AML-193 (cell line): ENCODE measurements around the gene ATP5F1D.
A peak's percentile ranks its signal among the peaks of the same experiment; 100 is the strongest.
"Not testable (repeated sequence)": the region's sequence is repeated elsewhere in the genome, so short reads cannot be mapped to it uniquely, and the experiment has no call there.

ENCODE experiments used
- DNase-seq, 2 experiments: peaks; one replicate each; lab custom pipeline; 2025; lab: John Stamatoyannopoulos, UW

The ATP5F1D gene

GRCh38 chr19:1233115-1233667 lies 8.4 kb upstream of the ATP5F1D start:
- DNase-seq = no peak

DNA sequence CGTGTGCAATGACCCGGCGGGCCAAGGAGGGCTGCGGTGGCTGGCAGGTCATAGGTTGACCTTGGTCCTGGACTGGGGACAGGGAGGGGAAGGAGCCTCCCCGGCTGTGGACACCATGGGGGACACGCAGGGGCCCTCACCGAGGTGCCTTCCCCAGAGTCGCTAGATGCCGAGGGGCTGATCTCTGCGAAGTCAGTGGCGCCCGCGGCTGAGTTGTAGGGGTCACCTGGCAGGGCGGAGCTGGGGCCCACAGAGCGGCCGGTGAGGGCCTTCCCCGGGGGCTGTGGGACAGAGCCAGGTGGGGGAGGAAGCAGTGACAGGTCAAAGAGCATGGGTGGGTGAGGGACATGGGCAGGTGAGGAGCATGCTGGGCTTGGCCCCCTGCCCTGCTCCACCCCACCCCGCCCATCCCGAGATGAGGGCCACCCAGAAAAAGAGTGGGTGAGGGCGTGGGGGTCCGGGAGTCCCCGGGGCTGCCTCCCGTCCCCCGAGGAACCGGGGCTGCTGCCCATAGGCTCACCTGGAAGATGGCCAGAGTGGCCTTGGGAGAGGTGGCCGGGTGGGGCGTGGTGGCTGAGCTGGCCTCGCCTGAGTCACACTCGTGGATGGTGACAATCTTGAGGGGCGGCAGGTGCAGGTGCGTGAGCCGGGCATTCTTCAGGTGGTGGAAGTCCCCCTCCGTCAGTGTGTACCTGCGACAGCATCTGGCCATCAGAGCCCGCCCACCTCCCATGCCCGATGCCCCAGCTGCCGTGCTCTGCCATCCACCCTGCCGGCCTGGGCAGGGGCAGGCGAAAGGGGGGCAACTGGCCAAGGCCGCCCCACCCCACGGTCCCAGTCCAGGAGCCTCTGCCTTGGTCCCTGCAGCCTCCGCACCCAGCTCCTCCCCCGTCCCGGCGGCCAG lies 7.2 kb upstream of the ATP5F1D start:
- DNase-seq = no peak

DNA sequence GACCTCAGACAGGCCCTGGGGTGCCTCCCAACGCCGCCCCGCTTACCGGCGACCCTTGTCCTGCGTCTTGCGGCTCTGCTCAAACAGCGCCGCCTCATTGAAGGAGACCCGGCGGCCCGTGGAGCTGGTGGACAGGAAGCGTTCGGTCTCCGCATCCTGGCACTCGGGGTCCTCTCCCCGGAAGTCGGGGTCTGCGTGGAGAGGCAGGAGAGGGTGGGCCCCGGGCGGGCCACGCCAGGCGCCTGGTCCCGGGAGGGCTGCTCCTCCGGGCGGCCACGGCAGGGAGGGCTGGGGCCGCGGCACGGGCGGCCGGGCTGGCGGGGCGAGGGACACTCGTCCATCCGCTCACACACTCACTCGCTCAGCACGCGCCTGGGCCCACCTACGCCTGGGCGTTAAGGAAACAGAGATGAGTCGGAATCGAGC lies 6.6 kb upstream of the ATP5F1D start:
- DNase-seq = no peak

DNA sequence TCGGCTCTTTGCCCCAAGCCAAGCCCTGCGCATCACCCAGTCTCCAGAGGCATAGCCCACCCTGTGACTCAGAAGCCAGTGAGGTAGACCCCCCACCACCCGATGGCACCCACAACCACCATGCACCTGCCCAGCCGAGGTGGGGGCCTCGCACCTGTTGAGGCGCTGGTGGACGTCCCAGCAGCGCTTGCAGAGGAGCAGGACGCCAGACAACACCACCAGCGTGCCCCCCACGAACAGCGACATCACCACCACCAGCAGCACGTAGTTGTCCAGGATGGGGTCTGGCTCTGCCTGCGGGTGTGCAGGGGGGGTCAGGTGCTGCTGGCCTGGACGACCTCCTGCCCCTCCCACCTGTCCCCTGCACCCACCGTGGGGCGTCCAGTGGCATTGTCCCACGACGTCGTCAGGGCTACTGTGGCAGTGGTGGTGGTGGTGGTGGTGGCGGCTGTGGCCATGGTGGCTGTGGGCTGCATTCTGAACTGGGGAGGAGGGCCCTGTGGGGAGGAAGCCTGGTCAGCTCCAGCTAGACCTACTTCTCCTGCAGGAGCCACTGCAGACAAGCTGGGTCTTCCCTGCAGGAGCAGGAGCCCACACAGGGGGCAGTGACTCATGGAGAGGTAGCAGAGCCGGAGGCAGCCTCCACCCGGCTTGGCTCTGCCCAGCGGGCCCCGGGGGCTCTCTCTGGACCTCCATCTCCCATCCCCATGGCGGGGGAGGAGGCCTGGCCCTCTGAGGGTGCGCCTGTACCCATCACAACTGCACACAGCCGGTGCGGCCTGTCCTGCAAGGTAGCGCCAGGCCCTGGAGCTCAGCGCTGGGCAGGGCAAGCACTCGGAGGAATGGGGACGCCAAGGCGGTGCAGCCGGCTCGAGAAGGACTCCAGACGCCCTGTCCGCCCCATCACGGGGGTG lies 5.7 kb upstream of the ATP5F1D start:
- no peak for DNase-seq

- no peak for DNase-seq
Observed at GRCh38 chr19:1236576-1236975, 5.0 kb upstream of the ATP5F1D start.

GRCh38 chr19:1237027-1237659 lies 4.4 kb upstream of the ATP5F1D start:
- no peak for DNase-seq

DNA sequence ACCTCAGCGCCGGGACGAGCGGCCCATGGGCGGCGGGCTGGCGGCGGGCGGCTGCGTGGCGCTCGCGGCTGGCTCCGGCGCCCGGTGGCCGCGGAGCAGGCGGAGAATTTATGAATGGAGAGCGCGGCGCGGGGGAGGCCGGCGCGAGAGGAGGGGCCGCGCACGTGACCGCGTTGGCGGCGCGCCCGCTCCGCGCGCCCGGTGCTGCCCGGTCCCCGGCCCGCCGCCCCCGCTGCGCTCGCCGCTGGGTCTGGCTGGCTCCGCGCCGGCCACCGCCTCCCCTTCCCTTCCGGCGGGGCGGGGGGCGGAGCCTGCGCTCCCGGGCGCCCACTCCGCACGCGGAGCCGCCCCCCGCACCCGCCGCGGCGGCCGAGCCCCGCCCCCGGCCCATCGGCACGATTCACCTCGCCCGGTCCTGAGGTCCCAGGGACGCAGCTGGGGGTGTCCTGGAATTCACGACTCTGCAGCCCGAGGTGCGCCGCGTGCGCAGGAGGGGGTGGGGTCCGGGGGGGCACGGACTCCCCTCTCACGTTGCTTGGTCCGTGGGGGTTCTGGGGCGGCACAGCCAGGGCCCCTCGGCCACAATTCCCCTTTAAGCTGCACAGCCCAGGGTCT lies 3.7 kb upstream of the ATP5F1D start, which contains the start of gene CBARP:
TSS of gene CBARP (minus strand) at position 252 of the 615 bp plus-strand sequence. CDS start 1,905 bp downstream, outside the sequence.
- no peak for DNase-seq

GRCh38 chr19:1238369-1239303 lies 2.9 kb upstream of the ATP5F1D start:
- no peak for DNase-seq

DNA sequence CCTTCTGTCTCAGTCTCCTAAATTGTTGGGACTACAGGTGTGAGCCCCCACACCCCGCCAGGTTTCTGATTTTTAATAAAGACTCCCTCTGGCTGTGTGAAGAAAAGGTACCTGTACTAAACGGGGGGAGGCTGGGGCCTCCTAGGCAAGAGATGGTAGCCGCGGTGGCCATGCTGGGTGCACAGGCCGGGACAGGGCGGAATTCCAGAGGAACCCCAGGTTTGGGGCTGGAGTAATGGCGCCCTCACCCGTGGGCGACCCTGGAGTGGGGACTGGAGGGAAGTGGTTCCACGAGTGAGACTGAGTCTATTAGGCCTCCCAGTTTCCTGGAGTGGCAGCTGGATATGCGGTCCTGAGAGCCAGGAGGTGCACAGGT lies 2.1 kb upstream of the ATP5F1D start:
- no peak for DNase-seq

GRCh38 chr19:1239796-1240737 lies 1.5 kb upstream of the ATP5F1D start:
- peak; percentile 60 for DNase-seq

GRCh38 chr19:1240925-1241324 lies 626 bp upstream of the ATP5F1D start:
- DNase-seq = no peak

DNA sequence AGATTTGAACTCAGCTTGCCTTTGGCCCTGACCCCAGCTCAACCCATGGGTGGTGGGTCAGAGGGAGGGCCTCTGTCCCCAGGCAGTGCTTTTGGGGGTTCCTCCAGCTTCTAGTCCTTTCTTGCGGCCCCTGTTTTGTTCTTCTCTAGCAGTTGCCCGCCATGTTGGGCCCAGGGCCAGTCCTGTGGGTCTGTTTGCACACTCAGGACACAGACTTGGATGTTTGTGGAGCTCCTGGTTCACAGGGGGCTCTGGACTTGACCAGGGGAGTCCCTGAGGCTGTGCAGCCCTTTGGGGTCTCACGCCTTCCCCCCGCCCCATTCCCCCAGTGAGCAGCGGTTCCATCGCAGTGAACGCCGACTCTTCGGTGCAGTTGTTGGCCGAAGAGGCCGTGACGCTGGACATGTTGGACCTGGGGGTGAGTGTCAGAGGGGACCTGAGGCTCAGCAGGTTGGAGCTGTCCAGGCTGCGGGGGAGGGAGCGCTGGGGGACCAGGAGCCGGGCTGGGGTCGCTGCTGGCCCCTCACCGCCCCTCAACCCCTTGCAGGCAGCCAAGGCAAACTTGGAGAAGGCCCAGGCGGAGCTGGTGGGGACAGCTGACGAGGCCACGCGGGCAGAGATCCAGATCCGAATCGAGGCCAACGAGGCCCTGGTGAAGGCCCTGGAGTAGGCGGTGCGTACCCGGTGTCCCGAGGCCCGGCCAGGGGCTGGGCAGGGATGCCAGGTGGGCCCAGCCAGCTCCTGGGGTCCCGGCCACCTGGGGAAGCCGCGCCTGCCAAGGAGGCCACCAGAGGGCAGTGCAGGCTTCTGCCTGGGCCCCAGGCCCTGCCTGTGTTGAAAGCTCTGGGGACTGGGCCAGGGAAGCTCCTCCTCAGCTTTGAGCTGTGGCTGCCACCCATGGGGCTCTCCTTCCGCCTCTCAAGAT lies 2.5 kb downstream of the ATP5F1D start:
- DNase-seq = peak; percentile 52 to 73

GRCh38 chr19:1244693-1245451 lies 3.3 kb downstream of the ATP5F1D start:
- DNase-seq = no peak

GRCh38 chr19:1245494-1246264 lies 4.1 kb downstream of the ATP5F1D start:
- no peak for DNase-seq

DNA sequence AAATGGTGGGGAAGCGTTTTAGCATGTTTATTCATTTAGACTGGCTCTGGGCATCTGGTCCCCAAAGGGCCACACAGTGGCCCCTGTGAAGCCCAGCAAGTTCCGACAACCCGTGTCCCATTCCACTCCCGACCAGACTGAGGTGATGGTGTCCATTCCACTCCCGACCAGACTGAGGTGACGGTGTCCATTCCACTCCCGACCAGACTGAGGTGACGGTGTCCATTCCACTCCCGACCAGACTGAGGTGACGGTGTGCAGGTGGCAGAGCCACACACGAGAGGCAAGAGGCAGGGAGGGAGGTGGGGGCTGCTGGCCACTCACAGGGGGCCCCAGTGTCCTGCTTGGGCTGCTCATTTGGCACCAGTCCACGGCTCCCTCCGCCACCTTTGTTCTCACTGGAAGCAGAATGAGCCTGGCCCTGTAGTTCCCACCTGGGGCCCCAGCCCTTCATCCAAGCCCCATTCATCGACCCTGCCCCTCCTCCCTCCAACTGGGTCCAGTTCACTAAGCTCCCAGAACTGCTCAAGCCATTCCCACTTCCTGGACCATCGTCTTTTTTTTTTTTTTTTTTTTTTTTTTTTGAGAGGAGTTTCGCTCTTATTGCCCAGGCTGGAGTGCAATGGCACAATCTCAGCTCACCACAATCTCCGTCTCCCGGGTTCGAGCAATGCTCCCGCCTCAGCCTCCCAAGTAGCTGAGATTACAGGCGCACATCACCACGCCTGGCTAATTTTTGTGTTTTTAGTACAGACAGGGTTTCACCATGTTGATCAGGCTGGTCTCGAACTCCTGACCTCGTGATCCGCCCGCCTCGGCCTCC lies 4.9 kb downstream of the ATP5F1D start:
- not testable (repeated sequence) for DNase-seq

- no peak for DNase-seq
Observed at GRCh38 chr19:1247748-1248138, 6.2 kb downstream of the ATP5F1D start.
